SW 1271 (cell line): ENCODE results near the gene JSRP1.

Experiments used
- DNase-seq, 2 experiments: peaks; one replicate each; lab custom pipeline; 2025; lab: John Stamatoyannopoulos, UW

The JSRP1 gene

GRCh38 chr19:2255982-2256685 lies at the start of gene JSRP1:
Gene JSRP1, minus strand, starts transcription at chr19:2256417. Its CDS starts 1,103 bp downstream, at chr19:2255314.
- no peak for DNase-seq

- DNase-seq, result no peak
These were observed 49.4 kb upstream of the JSRP1 start for GRCh38 chr19:2305452-2306280.

- no peak for DNase-seq
These were observed 47.1 kb upstream of the JSRP1 start for GRCh38 chr19:2303211-2303798.

GRCh38 chr19:2302319-2303210 lies 46.3 kb upstream of the JSRP1 start:
- DNase-seq, result no peak

- DNase-seq, result no peak
These were observed 44.3 kb upstream of the JSRP1 start for GRCh38 chr19:2300533-2300932.

- DNase-seq, result no peak
These were observed 39.9 kb upstream of the JSRP1 start for GRCh38 chr19:2296141-2296540.

- DNase-seq, result no peak
These were observed 38.6 kb upstream of the JSRP1 start for GRCh38 chr19:2294687-2295335.

GRCh38 chr19:2291185-2291751 lies 35.1 kb upstream of the JSRP1 start:
- DNase-seq, result no peak

GRCh38 chr19:2290441-2291184 lies 34.4 kb upstream of the JSRP1 start:
- no peak for DNase-seq

- no peak for DNase-seq
These were observed 33.7 kb upstream of the JSRP1 start for GRCh38 chr19:2289714-2290435.

GRCh38 chr19:2288818-2289713 lies 32.8 kb upstream of the JSRP1 start:
- no peak for DNase-seq

GRCh38 chr19:2288338-2288817 lies 32.2 kb upstream of the JSRP1 start:
- peak in 1 of 2 experiments; percentile 27 for DNase-seq

- DNase-seq, result no peak
These were observed 31.5 kb upstream of the JSRP1 start for GRCh38 chr19:2287585-2288337.

GRCh38 chr19:2286402-2287140 lies 30.4 kb upstream of the JSRP1 start:
- DNase-seq, result no peak

- DNase-seq, result no peak
These were observed 27.8 kb upstream of the JSRP1 start for GRCh38 chr19:2283835-2284507.

- no peak for DNase-seq
These were observed 26.6 kb upstream of the JSRP1 start for GRCh38 chr19:2282862-2283237.
